Activated CD4-positive, CD25-positive, alpha-beta regulatory T cell (primary cell): ENCODE measurements around the gene ATP6V1G2.
A peak's percentile ranks its signal among the peaks of the same experiment; 100 is the strongest.
"Not testable (repeated sequence)": the region's sequence is repeated elsewhere in the genome, so short reads cannot be mapped to it uniquely, and the experiment has no call there.

Experiments used
- DNase-seq, 4 experiments: peaks; one replicate each; lab custom pipeline; 2025; lab: John Stamatoyannopoulos, UW

Gene ATP6V1G2

GRCh38 chr6:31529329-31530150 lies 16.9 kb downstream of the ATP6V1G2 start:
- no peak for DNase-seq

GRCh38 chr6:31528821-31529328 lies 17.5 kb downstream of the ATP6V1G2 start, which contains the start of gene MCCD1:
MCCD1 (plus strand) TSS chr6:31528962; CDS start chr6:31529015, 53 bp downstream.
- no peak for DNase-seq

GRCh38 chr6:31528307-31528777 lies 18.1 kb downstream of the ATP6V1G2 start:
- DNase-seq, result no peak

GRCh38 chr6:31525932-31526591 lies 20.3 kb downstream of the ATP6V1G2 start:
- no peak for DNase-seq

GRCh38 chr6:31525553-31525931 lies 20.9 kb downstream of the ATP6V1G2 start:
- no peak for DNase-seq

- DNase-seq, result no peak
Observed at GRCh38 chr6:31521835-31522234, 24.6 kb downstream of the ATP6V1G2 start.

GRCh38 chr6:31513456-31514165 lies 32.8 kb downstream of the ATP6V1G2 start:
- DNase-seq, result no peak

GRCh38 chr6:31510007-31510406 lies 36.4 kb downstream of the ATP6V1G2 start:
- DNase-seq, result no peak

- DNase-seq, result not testable (repeated sequence)
Observed at GRCh38 chr6:31509036-31509435, 37.4 kb downstream of the ATP6V1G2 start.

GRCh38 chr6:31502586-31502985 lies 43.8 kb downstream of the ATP6V1G2 start:
- no peak for DNase-seq

GRCh38 chr6:31499648-31500047 lies 46.8 kb downstream of the ATP6V1G2 start:
- DNase-seq, result not testable (repeated sequence)

GRCh38 chr6:31498748-31499147 lies 47.7 kb downstream of the ATP6V1G2 start:
- no peak for DNase-seq

GRCh38 chr6:31497531-31498476 lies 48.6 kb downstream of the ATP6V1G2 start, which contains the start of gene MICB:
MICB (plus strand) TSS chr6:31498145; CDS start chr6:31498194, 49 bp downstream.
- DNase-seq, result peak; percentile 58 to 63 (median 62)

GRCh38 chr6:31496826-31497225 lies 49.6 kb downstream of the ATP6V1G2 start:
- not testable (repeated sequence) for DNase-seq

GRCh38 chr6:31495580-31495979 lies 50.8 kb downstream of the ATP6V1G2 start:
- DNase-seq, result no peak
